Measurements from ENCODE around the gene WDR19. TPM values are rescaled to one million over a fixed set of nuclear protein-coding genes. Genes with fewer than 3 reads are reported as not detected.
A peak's percentile ranks its signal among the peaks of the same experiment; 100 is the strongest.

WDR19 gene
- total and polyA plus RNA-seq, 2 of the 4 experiments (the other 2 are of a cell fraction) = 16.0 to 22.6 TPM

DNA sequence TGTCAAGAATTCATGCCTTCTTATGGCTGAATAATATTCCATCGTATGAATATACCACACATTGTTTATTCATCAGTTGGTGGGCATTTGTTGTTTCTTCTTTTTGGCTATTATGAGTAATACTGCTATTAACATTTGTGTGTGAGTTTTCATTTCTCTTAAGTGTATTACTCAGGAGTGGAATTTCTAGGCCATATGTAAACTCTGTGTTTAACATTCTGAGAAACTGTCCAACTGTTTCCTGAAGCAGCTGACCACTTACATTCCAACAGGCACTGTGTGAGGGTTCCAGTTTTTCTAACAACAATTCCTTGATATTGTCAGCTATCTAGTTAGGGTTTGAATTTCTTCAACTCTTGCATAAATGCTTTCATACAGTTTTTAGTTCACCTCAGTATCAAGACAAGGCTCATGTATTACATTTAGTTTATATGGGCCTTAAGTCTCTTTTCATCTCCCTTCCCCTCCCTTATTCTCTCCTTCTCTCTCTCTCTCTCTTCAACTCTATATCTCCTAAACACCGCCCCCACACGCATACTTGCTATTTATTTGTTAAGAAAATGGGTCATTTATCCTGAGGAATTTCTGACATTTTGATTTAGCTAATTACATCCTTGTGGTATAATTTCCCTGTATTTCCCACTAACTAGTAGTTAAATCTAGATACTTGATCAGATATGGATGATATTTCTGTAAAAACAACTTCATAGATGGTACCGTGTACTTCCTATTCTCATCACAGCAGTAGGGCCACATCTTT is 77.4 kb downstream of the WDR19 start:
- no peak overlapping the region for H3K23ac ChIP-seq (ENCODE audit: low read depth, low read length)
- POLR2A ChIA-PET (ENCODE audit: unreplicated experiment) = interaction anchor here (0.6 to 1.0 kb wide), 2 partner anchors 18 to 197 kb away, joined by 3 read pairs; no protein-coding TSS in a partner anchor
- H3K9ac ChIP-seq (ENCODE audit: low read depth, low read length) = no peak overlapping the region
- no peak overlapping the region for H4K91ac ChIP-seq (ENCODE audit: insufficient read depth, low read depth, low read length)
- H4K8ac ChIP-seq (ENCODE audit: low read depth in 2 of 2, low read length in 2 of 2) = no peak overlapping the region
- H3K4ac ChIP-seq (ENCODE audit: low read depth, low read length) = no peak overlapping the region
- CTCF ChIA-PET = no interaction called here
- H3K18ac ChIP-seq (ENCODE audit: low read depth, low read length) = no peak overlapping the region
- WGBS, 2 experiments (ENCODE audit: extremely low coverage in 2 of 2, insufficient read length in 1 of 2) = 95% methylated on average over 2 of the region's 4 CpGs; no CpG with 5 or more reads in 1 of the 2 experiments
- H3K4me3 ChIP-seq (ENCODE audit: insufficient read depth, low read depth, low read length) = no peak overlapping the region
- no peak overlapping the region for H2AFZ ChIP-seq (replicated peaks; ENCODE audit: low read length, poor library complexity)
- TF ChIP-seq SMC3 (IDR thresholded peaks at IDR 0.05; ENCODE audit: low read depth, low read length) (no peak), USF2 (IDR thresholded peaks at IDR 0.05; ENCODE audit: low read depth, low read length) (peak; percentile 12; the same call in 1 of the 2 replicates), BHLHE40 (IDR thresholded peaks at IDR 0.05; ENCODE audit: low read depth, low read length) (no peak)
- no peak overlapping the region for H3K56ac ChIP-seq (ENCODE audit: extremely low read depth, insufficient read depth, low read length)
- H4K20me1 ChIP-seq (ENCODE audit: insufficient read depth, low read length) = no peaks in the 10 kb centered on the region
- dilution Hi-C loops (cut with HindIII; ENCODE audit: low sequenced_read_pairs, unreplicated experiment) (no loop called here), in situ Hi-C loops (cut with MboI; ENCODE audit: low sequenced_read_pairs) (no loop called here), intact Hi-C loops (cut with micrococcal nuclease) (no loop called here)
- no peaks in the 10 kb centered on the region for H3K9me3 ChIP-seq (ENCODE audit: control insufficient read depth, insufficient read depth, low read length)
- no peaks in the 10 kb centered on the region; the same call in 1 of the 2 replicates for H3K4me1 ChIP-seq (ENCODE audit: control insufficient read depth, insufficient read depth, low read length)
- H3K14ac ChIP-seq (replicated peaks; ENCODE audit: low read depth, low read length) = no peak overlapping the region
- H3K27ac ChIP-seq (ENCODE audit: insufficient read depth, low read length) = no peak overlapping the region
- no peak overlapping the region for H4K5ac ChIP-seq (ENCODE audit: low read depth, low read length)
- H2BK15ac ChIP-seq (ENCODE audit: low read depth, low read length) = no peak overlapping the region
- no peak overlapping the region; the same call in 1 of the 2 replicates for H3K4me2 ChIP-seq (ENCODE audit: low read depth, low read length)
- peak overlapping the region; percentile 18; the same call in 1 of the 2 replicates for H2BK20ac ChIP-seq (ENCODE audit: low read depth, low read length)
- H2AK5ac ChIP-seq (ENCODE audit: low read depth, low read length) = no peak overlapping the region
- DNase-seq = peak; percentile 86
- no TSS peak for BruUV-seq (replicated peaks)
- no peak overlapping the region for H2AK9ac ChIP-seq (replicated peaks; ENCODE audit: low read depth, low read length, poor library complexity)
- H2BK5ac ChIP-seq (ENCODE audit: low read depth, low read length, poor library complexity, severe bottlenecking) = peak overlapping the region; percentile 91
- 0 out of 2 replicates have a peak, but pooled peaks cover 4% of the 10 kb centered on the region for H3K9me1 ChIP-seq (ENCODE audit: insufficient read depth, low read length)
- no peaks in the 10 kb centered on the region for H3K79me1 ChIP-seq (ENCODE audit: low read depth in 1 of 2, low read length in 2 of 2)
- no peaks in the 10 kb centered on the region for H3K36me3 ChIP-seq (ENCODE audit: control insufficient read depth, insufficient read depth, low read length)
- peak; percentile 96 for ATAC-seq (ENCODE audit: low read depth)
- H3K27me3 ChIP-seq (ENCODE audit: control insufficient read depth, insufficient read depth, low read length) = no peaks in the 10 kb centered on the region
- no peak overlapping the region for H2BK120ac ChIP-seq (ENCODE audit: low read depth, low read length)

Data from IMR-90 (cell line).